Suprapubic skin (tissue), 4 donors: ENCODE results near the gene F10. TPM values are rescaled to one million over a fixed set of nuclear protein-coding genes. Genes with fewer than 3 reads are reported as not detected.

Source experiments
- DNase-seq, 2 donors: peaks; one replicate each; pipeline ENCODE4 v3.0.0-alpha.2; 2019; ENCODE audit warnings: low spot score in 2 of 2
- H3K27ac ChIP-seq: fragments of 200-600 bp; sonication (generic); one replicate; pipeline ENCODE4 v1.5.1; 2019
- H3K27me3 ChIP-seq: fragments of 200-600 bp; sonication (generic); one replicate; pipeline ENCODE4 v1.5.1; 2019
- H3K36me3 ChIP-seq: fragments of 200-600 bp; sonication (generic); one replicate; pipeline ENCODE4 v1.5.1; 2019
- H3K4me1 ChIP-seq: fragments of 200-600 bp; sonication (generic); one replicate; pipeline ENCODE4 v1.5.1; 2019
- H3K4me3 ChIP-seq: fragments of 200-600 bp; sonication (generic); one replicate; pipeline ENCODE4 v1.5.1; 2019; ENCODE audit warnings: mild to moderate bottlenecking
- H3K9me3 ChIP-seq: fragments of 200-600 bp; sonication (generic); one replicate; pipeline ENCODE4 v1.5.1; 2019
- CTCF ChIP-seq, 2 donors: fragments of 200-600 bp in 1 of 2; fragments of 450-650 bp in 1 of 2; sonication (generic) in 1 of 2; IDR thresholded peaks; one replicate each; pipeline ENCODE4 v1.5.1; 2016 to 2019; ENCODE audit warnings: antibody characterized with exemption in 2 of 2, mild to moderate bottlenecking in 1 of 2, moderate library complexity in 1 of 2
- EP300 ChIP-seq: sonication (generic); formaldehyde crosslinking; IDR thresholded peaks from one replicate; pipeline ENCODE4 v1.6.1; 2017; ENCODE audit warnings: antibody characterized with exemption
- POLR2A ChIP-seq, 2 donors: fragments of 450-650 bp; IDR thresholded peaks; one replicate each; pipeline ENCODE4 v1.6.1; 2017; ENCODE audit warnings: antibody characterized with exemption in 2 of 2, mild to moderate bottlenecking in 2 of 2, moderate library complexity in 2 of 2
- POLR2AphosphoS5 ChIP-seq, 3 donors: sonication (generic); formaldehyde crosslinking; IDR thresholded peaks; one replicate each; pipeline ENCODE4 v1.6.1; 2017; ENCODE audit warnings: antibody characterized with exemption in 3 of 3
- WGBS: methylation state at CpG from one replicate; pipeline ENCODE4 v1.1.5; 2018; 5-methylcytosine and 5-hydroxymethylcytosine counted together
- total RNA-seq, 4 donors: library from RNA; depleted of rRNA; stranded (reverse); fragments of >200 nt; gene quantifications; one replicate each; pipeline ENCODE4 v1.1.0, GENCODE V29; 2016

The F10 gene
- total RNA-seq, 4 donors from 2014 or later = 4.9 to 7.8 (median 6.7) TPM

GRCh38 chr13:113162783-113163685, 40.4 kb downstream of the F10 start:
- Histone ChIP-seq H3K4me1 (no peaks in the 10 kb centered on the region), H3K27me3 (peaks cover 28% of the 10 kb centered on the region), H3K9me3 (no peaks in the 10 kb centered on the region), H3K4me3 (no peak overlapping the region), H3K27ac (no peak overlapping the region), H3K36me3 (peaks cover under 1% of the 10 kb centered on the region)
- 29% methylated on average over 23 of the region's 25 CpGs for WGBS
- TF ChIP-seq POLR2A (IDR thresholded peaks at IDR 0.05) (no peak), POLR2AphosphoS5 (IDR thresholded peaks at IDR 0.05) (no peak), EP300 (no peak), CTCF (IDR thresholded peaks at IDR 0.05) (no peak)
- no peak for DNase-seq

- Histone ChIP-seq H3K36me3 (peaks cover 9% of the 10 kb centered on the region), H3K27ac (no peak overlapping the region), H3K4me3 (no peak overlapping the region), H3K27me3 (peaks cover 28% of the 10 kb centered on the region), H3K4me1 (no peaks in the 10 kb centered on the region), H3K9me3 (no peaks in the 10 kb centered on the region)
- TF ChIP-seq CTCF (IDR thresholded peaks at IDR 0.05) (no peak), EP300 (no peak), POLR2AphosphoS5 (IDR thresholded peaks at IDR 0.05) (no peak), POLR2A (IDR thresholded peaks at IDR 0.05) (no peak)
- 87% methylated on average over 11 of the region's 12 CpGs for WGBS
- DNase-seq = no peak
Measured at GRCh38 chr13:113164492-113164891, 41.9 kb downstream of the F10 start.

GRCh38 chr13:113166266-113166665, 43.7 kb downstream of the F10 start:
- Histone ChIP-seq H3K4me3 (no peak overlapping the region), H3K9me3 (no peaks in the 10 kb centered on the region), H3K27me3 (peaks cover 20% of the 10 kb centered on the region), H3K27ac (no peak overlapping the region), H3K4me1 (no peaks in the 10 kb centered on the region), H3K36me3 (peaks cover 13% of the 10 kb centered on the region)
- TF ChIP-seq POLR2AphosphoS5 (IDR thresholded peaks at IDR 0.05) (no peak), CTCF (IDR thresholded peaks at IDR 0.05) (no peak), POLR2A (IDR thresholded peaks at IDR 0.05) (no peak), EP300 (no peak)
- DNase-seq = no peak
- WGBS = 85% methylated on average over 10 of the region's 10 CpGs

GRCh38 chr13:113166681-113167080, 44.1 kb downstream of the F10 start:
- no peak for DNase-seq
- H3K27me3 ChIP-seq = peaks cover 16% of the 10 kb centered on the region
- H3K9me3 ChIP-seq = no peaks in the 10 kb centered on the region
- H3K36me3 ChIP-seq = peaks cover 17% of the 10 kb centered on the region
- H3K4me1 ChIP-seq = no peaks in the 10 kb centered on the region
- no peak overlapping the region for H3K27ac ChIP-seq
- no peak overlapping the region for H3K4me3 ChIP-seq
- WGBS = 88% methylated on average over 4 of the region's 5 CpGs
- TF ChIP-seq POLR2AphosphoS5 (IDR thresholded peaks at IDR 0.05) (no peak), CTCF (IDR thresholded peaks at IDR 0.05) (no peak), POLR2A (IDR thresholded peaks at IDR 0.05) (no peak), EP300 (no peak)

GRCh38 chr13:113167155-113167554, 44.6 kb downstream of the F10 start:
- WGBS = 87% methylated on average over 10 of the region's 10 CpGs
- H3K36me3 ChIP-seq = peaks cover 22% of the 10 kb centered on the region
- H3K4me3 ChIP-seq = no peak overlapping the region
- no peak for TF ChIP-seq POLR2AphosphoS5 (IDR thresholded peaks at IDR 0.05)
- TF ChIP-seq POLR2A (IDR thresholded peaks at IDR 0.05) = no peak
- no peak for TF ChIP-seq CTCF (IDR thresholded peaks at IDR 0.05)
- no peak for TF ChIP-seq EP300
- peaks cover 15% of the 10 kb centered on the region for H3K27me3 ChIP-seq
- no peak overlapping the region for H3K27ac ChIP-seq
- H3K4me1 ChIP-seq = no peaks in the 10 kb centered on the region
- no peaks in the 10 kb centered on the region for H3K9me3 ChIP-seq
- DNase-seq = no peak
